ENCODE data around the gene NRAP.

GRCh38 chr10:113620936-113621335 lies 42.9 kb downstream of the NRAP start:
- TF ChIP-seq CTCF (conservative IDR thresholded peaks at IDR 0.05) (no peak), EZH2 (IDR thresholded peaks at IDR 0.05; ENCODE audit: low read depth) (no peak)
